Fibroblast of skin of left biceps (primary cell): Measurements from ENCODE around the gene CRELD2.
A peak's percentile ranks its signal among the peaks of the same experiment; 100 is the strongest.

Experiments used
- DNase-seq, 2 experiments: peaks; one replicate each; pipeline ENCODE4 v3.0.0-alpha.2; 2013; ENCODE audit warnings: low read depth in 2 of 2

CRELD2 gene

GRCh38 chr22:49917974-49918910 is at the start of gene CRELD2, which contains the start of gene ALG12:
Gene CRELD2, plus strand, starts transcription at chr22:49918634. Its CDS starts 136 bp downstream, at chr22:49918770.
Gene ALG12, minus strand, starts transcription at chr22:49918438. Its CDS starts 4,673 bp downstream, at chr22:49913765.
- DNase-seq = peak; percentile 91 to 92

- no peak for DNase-seq
These were observed 49.2 kb upstream of the CRELD2 start for GRCh38 chr22:49869086-49869830.

GRCh38 chr22:49869845-49870712 is 48.4 kb upstream of the CRELD2 start:
- no peak for DNase-seq

GRCh38 chr22:49871482-49871881 is 47.0 kb upstream of the CRELD2 start:
- no peak for DNase-seq

- no peak for DNase-seq
These were observed 46.1 kb upstream of the CRELD2 start for GRCh38 chr22:49872347-49872746.

- no peak for DNase-seq
These were observed 45.0 kb upstream of the CRELD2 start for GRCh38 chr22:49873228-49873940.

GRCh38 chr22:49877642-49878041 is 40.8 kb upstream of the CRELD2 start:
- no peak for DNase-seq

GRCh38 chr22:49878206-49878605 is 40.2 kb upstream of the CRELD2 start:
- no peak for DNase-seq

- no peak for DNase-seq
These were observed 38.6 kb upstream of the CRELD2 start for GRCh38 chr22:49879871-49880270.

GRCh38 chr22:49880281-49880680 is 38.2 kb upstream of the CRELD2 start:
- DNase-seq = no peak

GRCh38 chr22:49881856-49882255 is 36.6 kb upstream of the CRELD2 start:
- no peak for DNase-seq

- no peak for DNase-seq
These were observed 35.7 kb upstream of the CRELD2 start for GRCh38 chr22:49882519-49883293.

- no peak for DNase-seq
These were observed 35.2 kb upstream of the CRELD2 start for GRCh38 chr22:49883294-49883640.

GRCh38 chr22:49884075-49884474 is 34.4 kb upstream of the CRELD2 start:
- no peak for DNase-seq

GRCh38 chr22:49884503-49885260 is 33.8 kb upstream of the CRELD2 start:
- DNase-seq = no peak

- no peak for DNase-seq
These were observed 33.2 kb upstream of the CRELD2 start for GRCh38 chr22:49885281-49885680.

GRCh38 chr22:49885881-49886280 is 32.6 kb upstream of the CRELD2 start:
- DNase-seq = no peak

- no peak for DNase-seq
These were observed 31.9 kb upstream of the CRELD2 start for GRCh38 chr22:49886346-49887063.

GRCh38 chr22:49887064-49887451 is 31.4 kb upstream of the CRELD2 start:
- DNase-seq = no peak
